Sigmoid colon (tissue), 4 donors: ENCODE data around the gene SERPIND1.

Experiments used
- POLR2A ChIP-seq, 2 donors: fragments of 450-650 bp; IDR thresholded peaks; one replicate each; pipeline ENCODE4 v1.6.1; 2016; ENCODE audit warnings: antibody characterized with exemption in 2 of 2, mild to moderate bottlenecking in 2 of 2, moderate library complexity in 2 of 2
- POLR2AphosphoS5 ChIP-seq, 4 donors: sonication (generic); formaldehyde crosslinking; IDR thresholded peaks; one replicate each; pipeline ENCODE4 v1.6.1; 2017; ENCODE audit warnings: antibody characterized with exemption in 4 of 4
- TF ChIP-seq, protein P1 (sequence below), 4 experiments: fragments of 450-650 bp in 3 of 4; fragments of 200-600 bp in 1 of 4; IDR thresholded peaks; one replicate each; pipeline ENCODE4 v1.5.1; 2016 to 2019; ENCODE audit warnings: antibody characterized with exemption in 4 of 4, mild to moderate bottlenecking in 3 of 4, moderate library complexity in 2 of 4

DNA sequence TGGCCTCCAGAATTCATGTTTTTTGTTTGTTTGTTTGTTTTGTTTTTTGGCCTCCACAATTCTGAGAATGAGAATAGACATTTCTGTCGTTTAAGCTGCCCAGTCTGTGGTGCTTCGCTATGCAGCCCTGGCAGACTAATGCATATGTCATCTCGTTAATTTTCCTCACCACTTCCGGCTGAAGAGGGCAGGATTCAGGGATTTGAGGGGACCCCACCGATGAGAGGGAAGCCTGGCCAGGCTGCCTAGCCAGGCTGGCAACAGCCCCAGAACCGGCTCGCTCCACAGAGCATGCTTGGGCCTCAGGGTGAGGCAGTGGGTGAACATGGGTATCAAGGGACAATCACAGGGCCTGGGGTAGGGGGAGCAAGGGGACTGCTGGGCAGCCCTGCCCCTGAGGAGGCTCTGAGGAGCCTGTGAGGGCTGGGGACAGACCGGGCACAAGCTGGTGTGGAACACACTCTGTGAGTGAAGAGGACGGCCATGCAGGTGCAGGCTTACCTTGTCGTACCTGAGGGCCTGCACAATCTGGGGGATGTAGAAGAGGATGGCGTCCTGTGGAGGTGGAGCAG, 47.8 kb upstream of the SERPIND1 start:
- TF ChIP-seq, protein P1, sequence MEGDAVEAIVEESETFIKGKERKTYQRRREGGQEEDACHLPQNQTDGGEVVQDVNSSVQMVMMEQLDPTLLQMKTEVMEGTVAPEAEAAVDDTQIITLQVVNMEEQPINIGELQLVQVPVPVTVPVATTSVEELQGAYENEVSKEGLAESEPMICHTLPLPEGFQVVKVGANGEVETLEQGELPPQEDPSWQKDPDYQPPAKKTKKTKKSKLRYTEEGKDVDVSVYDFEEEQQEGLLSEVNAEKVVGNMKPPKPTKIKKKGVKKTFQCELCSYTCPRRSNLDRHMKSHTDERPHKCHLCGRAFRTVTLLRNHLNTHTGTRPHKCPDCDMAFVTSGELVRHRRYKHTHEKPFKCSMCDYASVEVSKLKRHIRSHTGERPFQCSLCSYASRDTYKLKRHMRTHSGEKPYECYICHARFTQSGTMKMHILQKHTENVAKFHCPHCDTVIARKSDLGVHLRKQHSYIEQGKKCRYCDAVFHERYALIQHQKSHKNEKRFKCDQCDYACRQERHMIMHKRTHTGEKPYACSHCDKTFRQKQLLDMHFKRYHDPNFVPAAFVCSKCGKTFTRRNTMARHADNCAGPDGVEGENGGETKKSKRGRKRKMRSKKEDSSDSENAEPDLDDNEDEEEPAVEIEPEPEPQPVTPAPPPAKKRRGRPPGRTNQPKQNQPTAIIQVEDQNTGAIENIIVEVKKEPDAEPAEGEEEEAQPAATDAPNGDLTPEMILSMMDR (IDR thresholded peaks at IDR 0.05): no peak
- TF ChIP-seq POLR2AphosphoS5 (IDR thresholded peaks at IDR 0.05): no peak
- no peak for TF ChIP-seq POLR2A (IDR thresholded peaks at IDR 0.05)
